ENCODE data around the gene HOXB4. TPM values are rescaled to one million over a fixed set of nuclear protein-coding genes. Genes with fewer than 3 reads are reported as not detected.

Gene HOXB4
- total RNA-seq, 4 donors from 2014 or later, result 1.8 to 6.6 (median 5.1) TPM

DNA sequence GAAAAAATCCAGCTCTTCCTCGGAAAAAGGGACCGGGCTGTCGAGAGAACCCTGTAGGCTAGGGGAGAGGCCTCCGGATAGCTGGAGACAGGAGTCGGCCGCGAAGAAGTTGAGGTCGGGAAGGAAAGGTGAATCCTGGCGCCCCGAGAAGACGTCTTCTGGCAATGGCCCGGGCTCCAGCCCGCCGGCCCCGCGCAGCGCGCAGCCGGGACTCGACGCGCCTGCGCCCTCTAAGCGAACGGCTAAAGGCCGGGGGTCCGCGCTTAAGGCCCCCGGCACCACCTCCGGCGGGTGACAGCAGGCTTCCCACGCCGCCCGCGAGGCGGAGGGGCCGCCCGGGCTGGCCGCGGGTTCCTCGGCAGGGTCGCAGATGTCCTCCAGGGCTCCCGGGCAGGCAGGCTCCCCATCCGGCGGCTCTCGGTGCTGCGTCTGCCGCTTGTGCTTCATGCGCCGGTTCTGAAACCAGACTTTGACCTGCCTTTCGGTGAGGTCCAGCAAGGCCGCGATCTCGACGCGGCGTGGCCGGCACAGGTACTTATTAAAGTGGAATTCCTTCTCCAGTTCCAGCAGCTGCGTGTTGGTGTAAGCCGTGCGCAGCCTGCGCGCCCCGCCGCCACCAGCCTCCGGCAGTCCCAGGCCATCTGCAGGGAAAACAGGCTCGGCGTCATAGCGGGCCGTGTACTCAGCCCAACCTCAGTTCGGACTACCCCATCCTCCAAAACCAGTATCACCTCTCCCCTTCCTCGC, 34.9 kb downstream of the HOXB4 start:
- Histone ChIP-seq H3K27ac (peak overlapping the region; percentile 76 to 96 (median 87)), H3K27me3 (no peaks in the 10 kb centered on the region), H3K9me3 (no peaks in the 10 kb centered on the region), H3K4me1 (peaks cover 0 to 24% (median 2%) of the 10 kb centered on the region in 4 donors), H3K4me3 (peak overlapping the region; percentile 45 to 70 (median 58)), H3K36me3 (no peaks in the 10 kb centered on the region)
- DNase-seq, result peak; percentile 34 to 84 (median 81)
- TF ChIP-seq POLR2A (IDR thresholded peaks at IDR 0.05) (no peak), CTCF (IDR thresholded peaks at IDR 0.05) (peak in 3 of 6 experiments; percentile 36 to 49 (median 49))

DNA sequence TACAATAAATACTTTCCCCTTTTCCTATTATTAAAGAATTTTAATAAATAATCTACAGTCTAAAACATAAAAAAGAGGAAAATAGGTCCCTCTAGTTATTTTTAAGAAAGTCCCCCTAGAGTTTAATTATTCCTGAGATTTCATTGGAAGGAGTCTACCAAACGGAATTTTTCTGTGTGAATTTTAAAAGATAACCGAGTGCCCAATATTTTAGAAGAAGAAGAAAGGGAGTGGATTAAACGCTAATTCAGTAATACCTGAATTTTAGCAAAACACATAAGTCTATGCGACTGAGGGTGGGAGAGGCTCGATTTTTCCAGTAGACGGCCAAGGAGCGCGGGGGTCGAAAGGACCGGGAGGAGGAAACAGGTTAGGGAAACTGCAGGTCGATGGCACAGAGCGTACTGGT, 35.4 kb downstream of the HOXB4 start:
- no peaks in the 10 kb centered on the region for H3K9me3 ChIP-seq
- no peaks in the 10 kb centered on the region for H3K27me3 ChIP-seq
- peaks cover 0 to 20% (median 2%) of the 10 kb centered on the region in 4 donors for H3K4me1 ChIP-seq
- TF ChIP-seq POLR2A (IDR thresholded peaks at IDR 0.05) (no peak), CTCF (IDR thresholded peaks at IDR 0.05) (no peak)
- DNase-seq, result no peak
- H3K27ac ChIP-seq, result peak overlapping the region; percentile 76 to 96 (median 88)
- no peaks in the 10 kb centered on the region for H3K36me3 ChIP-seq
- peak overlapping the region; percentile 45 to 70 (median 58) for H3K4me3 ChIP-seq

GRCh38 chr17:48542114-48542656, 36.0 kb downstream of the HOXB4 start:
- Histone ChIP-seq H3K27ac (peak overlapping the region; percentile 76 to 96 (median 88)), H3K4me3 (peak overlapping the region; percentile 45 to 70 (median 58)), H3K27me3 (no peaks in the 10 kb centered on the region), H3K9me3 (no peaks in the 10 kb centered on the region), H3K4me1 (peaks cover 0 to 17% (median 2%) of the 10 kb centered on the region in 4 donors), H3K36me3 (no peaks in the 10 kb centered on the region)
- TF ChIP-seq CTCF (IDR thresholded peaks at IDR 0.05) (no peak), POLR2A (IDR thresholded peaks at IDR 0.05) (no peak)
- DNase-seq, result no peak

GRCh38 chr17:48541577-48542113, 36.5 kb downstream of the HOXB4 start:
- TF ChIP-seq CTCF (IDR thresholded peaks at IDR 0.05) (no peak), POLR2A (IDR thresholded peaks at IDR 0.05) (no peak)
- no peaks in the 10 kb centered on the region for H3K9me3 ChIP-seq

GRCh38 chr17:48541036-48541576, 37.0 kb downstream of the HOXB4 start:
- Histone ChIP-seq H3K4me3 (peak overlapping the region; percentile 45 to 70 (median 58)), H3K27ac (peak overlapping the region; percentile 76 to 96 (median 88)), H3K36me3 (no peaks in the 10 kb centered on the region), H3K9me3 (no peaks in the 10 kb centered on the region), H3K27me3 (no peaks in the 10 kb centered on the region), H3K4me1 (peaks cover 0 to 6% (median 2%) of the 10 kb centered on the region in 4 donors)
- DNase-seq, result no peak
- TF ChIP-seq POLR2A (IDR thresholded peaks at IDR 0.05) (no peak), CTCF (IDR thresholded peaks at IDR 0.05) (no peak)

More at GRCh38 chr17:48541577-48542113, 36.5 kb downstream of the HOXB4 start:
- H3K4me1 ChIP-seq, result peaks cover 0 to 12% (median 2%) of the 10 kb centered on the region in 4 donors
- no peaks in the 10 kb centered on the region for H3K36me3 ChIP-seq
- H3K4me3 ChIP-seq, result peak overlapping the region; percentile 45 to 70 (median 58)
- peak in 1 of 3 donors; percentile 56 for DNase-seq
- peak overlapping the region; percentile 76 to 96 (median 88) for H3K27ac ChIP-seq
- no peaks in the 10 kb centered on the region for H3K27me3 ChIP-seq

Measured in Peyer's patch (tissue), 4 donors.